ENCODE data around the gene GBE1.

The GBE1 gene

GRCh38 chr3:81696090-81696489 is 65.4 kb downstream of the GBE1 start:
- no peak for DNase-seq

GRCh38 chr3:81695302-81695701 is 66.1 kb downstream of the GBE1 start:
- no peak for DNase-seq

- no peak for DNase-seq
Measured at GRCh38 chr3:81694662-81695061, 66.8 kb downstream of the GBE1 start.

- no peak for DNase-seq
Measured at GRCh38 chr3:81692766-81693165, 68.7 kb downstream of the GBE1 start.

- no peak for DNase-seq
Measured at GRCh38 chr3:81689617-81690016, 71.8 kb downstream of the GBE1 start.

- DNase-seq = no peak
Measured at GRCh38 chr3:81684751-81685395, 76.6 kb downstream of the GBE1 start.

GRCh38 chr3:81676706-81677456 is 84.6 kb downstream of the GBE1 start:
- no peak for DNase-seq

GRCh38 chr3:81674690-81675089 is 86.8 kb downstream of the GBE1 start:
- DNase-seq = no peak

- no peak for DNase-seq
Measured at GRCh38 chr3:81668283-81668682, 93.2 kb downstream of the GBE1 start.

GRCh38 chr3:81666502-81667121 is 94.8 kb downstream of the GBE1 start:
- no peak for DNase-seq

- no peak for DNase-seq
Measured at GRCh38 chr3:81663114-81663513, 98.3 kb downstream of the GBE1 start.

GRCh38 chr3:81660036-81660435 is 101.4 kb downstream of the GBE1 start:
- DNase-seq = no peak

GRCh38 chr3:81658322-81658997 is 103.0 kb downstream of the GBE1 start:
- DNase-seq = no peak

GRCh38 chr3:81651139-81651538 is 110.3 kb downstream of the GBE1 start:
- no peak for DNase-seq

GRCh38 chr3:81650187-81650586 is 111.3 kb downstream of the GBE1 start:
- no peak for DNase-seq

GRCh38 chr3:81645248-81645647 is 116.2 kb downstream of the GBE1 start:
- DNase-seq = no peak

GRCh38 chr3:81643721-81644120 is 117.7 kb downstream of the GBE1 start:
- no peak for DNase-seq

GRCh38 chr3:81638480-81638879 is 123.0 kb downstream of the GBE1 start:
- DNase-seq = no peak

GRCh38 chr3:81632659-81633058 is 128.8 kb downstream of the GBE1 start:
- no peak for DNase-seq

GRCh38 chr3:81624756-81625155 is 136.7 kb downstream of the GBE1 start:
- no peak for DNase-seq

GRCh38 chr3:81622395-81622794 is 139.1 kb downstream of the GBE1 start:
- no peak for DNase-seq

- DNase-seq = no peak
Measured at GRCh38 chr3:81621277-81621676, 140.2 kb downstream of the GBE1 start.

- no peak for DNase-seq
Measured at GRCh38 chr3:81620849-81621248, 140.6 kb downstream of the GBE1 start.

- no peak for DNase-seq
Measured at GRCh38 chr3:81612768-81613167, 148.7 kb downstream of the GBE1 start.
